C4-2B (cell line): ENCODE measurements around the gene STOML2.

Source experiments
- ZFX ChIP-seq: fragments of 450-650 bp; IDR thresholded peaks from 2 replicates; pipeline ENCODE4 v1.6.1; 2017
- TF ChIP-seq, protein P1 (sequence below): fragments of 450-650 bp; conservative IDR thresholded peaks from 2 replicates; pipeline ENCODE4 v1.5.1; 2017; ENCODE audit warnings: mild to moderate bottlenecking

DNA sequence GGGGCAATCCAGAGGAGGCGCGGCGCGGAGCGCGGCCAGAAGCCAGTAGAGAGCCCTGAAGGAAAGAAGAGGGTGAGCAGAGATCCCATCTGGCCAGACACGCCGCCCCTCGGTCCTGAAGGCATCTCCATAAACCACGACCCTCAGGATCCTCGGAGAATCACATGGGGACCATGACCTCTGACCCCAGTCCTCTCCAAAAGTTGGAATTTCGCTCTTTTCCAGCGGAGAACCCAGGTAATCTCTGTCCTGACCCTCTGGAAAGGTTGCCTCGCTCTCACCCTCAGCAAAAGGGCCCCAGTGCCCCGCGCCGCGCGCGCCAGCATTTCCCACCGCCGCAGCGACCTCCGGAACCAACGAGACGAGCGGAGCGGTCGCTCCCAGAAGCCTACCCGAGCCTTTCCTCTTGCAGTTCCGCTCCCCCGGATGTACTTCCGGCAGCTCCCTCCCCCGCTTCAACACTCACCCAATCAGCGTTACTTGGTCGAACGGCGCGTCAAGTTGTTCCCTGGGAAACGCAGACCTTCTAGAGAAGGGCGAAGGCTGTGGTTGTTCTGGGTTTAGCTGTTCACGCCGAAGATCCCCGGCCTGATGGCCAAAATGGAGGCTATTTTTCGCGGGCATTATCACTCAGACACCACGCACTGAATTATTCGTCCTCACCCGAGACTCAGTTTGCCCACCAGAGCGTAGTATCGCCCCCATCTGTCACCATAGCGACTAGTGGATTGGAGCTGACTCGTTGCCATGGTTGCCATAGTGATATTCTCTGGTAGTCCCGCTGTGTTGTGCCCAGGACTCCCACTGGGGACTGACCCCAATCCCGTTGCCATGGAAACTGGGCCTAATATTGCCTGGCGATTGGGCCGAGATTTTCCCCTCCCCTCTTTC lies at the start of gene STOML2:
- TF ChIP-seq, protein P1, sequence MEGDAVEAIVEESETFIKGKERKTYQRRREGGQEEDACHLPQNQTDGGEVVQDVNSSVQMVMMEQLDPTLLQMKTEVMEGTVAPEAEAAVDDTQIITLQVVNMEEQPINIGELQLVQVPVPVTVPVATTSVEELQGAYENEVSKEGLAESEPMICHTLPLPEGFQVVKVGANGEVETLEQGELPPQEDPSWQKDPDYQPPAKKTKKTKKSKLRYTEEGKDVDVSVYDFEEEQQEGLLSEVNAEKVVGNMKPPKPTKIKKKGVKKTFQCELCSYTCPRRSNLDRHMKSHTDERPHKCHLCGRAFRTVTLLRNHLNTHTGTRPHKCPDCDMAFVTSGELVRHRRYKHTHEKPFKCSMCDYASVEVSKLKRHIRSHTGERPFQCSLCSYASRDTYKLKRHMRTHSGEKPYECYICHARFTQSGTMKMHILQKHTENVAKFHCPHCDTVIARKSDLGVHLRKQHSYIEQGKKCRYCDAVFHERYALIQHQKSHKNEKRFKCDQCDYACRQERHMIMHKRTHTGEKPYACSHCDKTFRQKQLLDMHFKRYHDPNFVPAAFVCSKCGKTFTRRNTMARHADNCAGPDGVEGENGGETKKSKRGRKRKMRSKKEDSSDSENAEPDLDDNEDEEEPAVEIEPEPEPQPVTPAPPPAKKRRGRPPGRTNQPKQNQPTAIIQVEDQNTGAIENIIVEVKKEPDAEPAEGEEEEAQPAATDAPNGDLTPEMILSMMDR: no peak
- peak; percentile 71; the same call in 1 of the 2 replicates for TF ChIP-seq ZFX
